H7 (cell line): ENCODE data around the gene CLDN9. TPM values are rescaled to one million over a fixed set of nuclear protein-coding genes. Genes with fewer than 3 reads are reported as not detected.

Experiments used
- DNase-seq: peaks from one replicate; pipeline ENCODE4 v3.0.0; 2012
- H3K27me3 ChIP-seq: 2 replicates; pipeline ENCODE4 v1.6.0; 2011; ENCODE audit warnings: mild to moderate bottlenecking, low read length; ENCODE audit not compliant: control insufficient read depth, insufficient read depth
- H3K36me3 ChIP-seq: replicated peaks from 2 replicates; pipeline ENCODE4 v1.5.1; 2011; ENCODE audit warnings: low read length; ENCODE audit not compliant: control insufficient read depth, insufficient read depth
- H3K4me3 ChIP-seq: 2 replicates; pipeline ENCODE4 v1.5.1; 2011; ENCODE audit warnings: low read depth, mild to moderate bottlenecking, control low read depth, low read length, moderate library complexity; ENCODE audit not compliant: insufficient read depth
- total RNA-seq: library from RNA; depleted of rRNA; stranded (reverse); fragments of >200 nt; shearing (Covaris generic); gene quantifications from 2 replicates; pipeline ENCODE4 v1.2.3, GENCODE V29; 2014

The CLDN9 gene
- total RNA-seq, 1 experiment from 2014 or later: 0.21 TPM

GRCh38 chr16:3013998-3014690 lies 1.4 kb downstream of the CLDN9 start:
- Histone ChIP-seq H3K36me3 (peaks cover 5% of the 10 kb centered on the region), H3K27me3 (peaks cover 12% of the 10 kb centered on the region), H3K4me3 (no peak overlapping the region)
- DNase-seq: no peak

DNA sequence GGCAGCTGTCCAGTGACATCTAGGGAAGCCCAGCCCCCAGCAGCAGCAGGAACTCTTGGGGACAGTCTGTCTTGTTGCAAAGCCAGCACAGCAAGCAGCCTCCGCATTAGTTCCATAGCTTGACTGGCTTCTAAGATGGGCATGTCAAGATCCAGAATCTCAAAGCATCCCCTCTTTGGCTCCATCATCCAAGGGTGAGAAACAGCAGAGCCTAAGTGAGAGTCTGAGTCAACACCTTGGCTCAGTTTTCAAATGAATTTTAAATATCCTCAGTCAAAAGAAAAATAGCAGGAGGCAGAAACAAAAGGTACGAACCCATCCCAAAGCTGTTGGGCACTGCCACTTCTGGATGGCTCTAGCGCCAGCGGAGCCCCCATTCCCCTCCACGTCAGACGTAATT lies 2.2 kb downstream of the CLDN9 start:
- Histone ChIP-seq H3K4me3 (no peak overlapping the region), H3K27me3 (peaks cover 12% of the 10 kb centered on the region), H3K36me3 (peaks cover 5% of the 10 kb centered on the region)
- no peak for DNase-seq

DNA sequence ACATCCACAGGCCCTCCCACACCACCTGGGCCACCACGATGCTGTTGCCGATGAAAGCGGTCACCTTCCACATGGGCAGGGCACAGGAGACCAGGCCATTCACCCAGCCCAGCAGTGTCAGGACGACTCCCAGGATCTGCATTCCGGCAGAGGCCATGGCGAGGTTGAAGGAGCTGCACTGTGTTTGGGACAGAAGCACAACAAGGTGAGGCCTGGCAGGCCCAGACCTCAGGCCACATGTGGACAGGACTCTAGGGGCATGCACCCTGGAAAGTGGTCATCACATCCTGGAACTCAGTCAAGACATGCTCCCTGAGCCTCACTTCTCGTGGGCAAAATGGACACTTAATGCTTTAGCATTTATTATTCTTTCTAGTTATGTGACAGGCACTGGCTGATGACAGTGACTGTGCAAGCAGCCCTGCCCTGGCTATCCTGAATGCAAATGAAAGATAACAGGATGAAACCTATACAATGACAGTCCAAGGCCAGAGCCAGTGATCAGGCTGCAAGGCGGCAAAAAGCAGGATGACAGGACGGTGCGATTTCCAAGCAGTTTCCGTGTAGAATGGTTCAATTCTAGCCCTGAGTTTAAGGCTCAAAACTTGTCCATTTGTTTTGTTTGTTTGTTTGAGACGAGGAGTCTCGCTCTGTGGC lies 3.3 kb downstream of the CLDN9 start:
- Histone ChIP-seq H3K27me3 (peaks cover 12% of the 10 kb centered on the region), H3K36me3 (peaks cover 5% of the 10 kb centered on the region), H3K4me3 (no peak overlapping the region)
- no peak for DNase-seq

DNA sequence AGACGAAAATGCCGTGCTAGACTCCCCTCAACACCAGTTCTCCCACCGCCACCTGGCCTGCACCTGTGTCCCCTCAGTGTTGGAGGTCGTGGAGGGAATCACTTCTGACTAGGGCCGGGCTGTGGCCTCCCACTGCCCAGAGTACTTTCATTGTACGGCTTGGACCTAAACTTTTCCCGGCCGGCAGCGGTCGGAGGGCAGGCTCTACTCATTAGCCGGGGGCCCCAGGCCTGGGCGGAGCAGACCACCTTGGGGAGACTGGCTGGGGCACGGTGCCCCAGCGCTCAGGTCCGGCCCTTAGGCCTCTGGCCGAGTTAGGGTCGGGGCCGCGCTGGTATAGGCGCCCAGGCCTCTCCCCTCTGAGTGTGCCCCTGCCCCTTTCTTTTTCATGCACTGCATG lies 4.6 kb downstream of the CLDN9 start:
- no peak for DNase-seq
- Histone ChIP-seq H3K27me3 (peaks cover 10% of the 10 kb centered on the region), H3K36me3 (peaks cover 7% of the 10 kb centered on the region), H3K4me3 (peak overlapping the region; percentile 87)

DNA sequence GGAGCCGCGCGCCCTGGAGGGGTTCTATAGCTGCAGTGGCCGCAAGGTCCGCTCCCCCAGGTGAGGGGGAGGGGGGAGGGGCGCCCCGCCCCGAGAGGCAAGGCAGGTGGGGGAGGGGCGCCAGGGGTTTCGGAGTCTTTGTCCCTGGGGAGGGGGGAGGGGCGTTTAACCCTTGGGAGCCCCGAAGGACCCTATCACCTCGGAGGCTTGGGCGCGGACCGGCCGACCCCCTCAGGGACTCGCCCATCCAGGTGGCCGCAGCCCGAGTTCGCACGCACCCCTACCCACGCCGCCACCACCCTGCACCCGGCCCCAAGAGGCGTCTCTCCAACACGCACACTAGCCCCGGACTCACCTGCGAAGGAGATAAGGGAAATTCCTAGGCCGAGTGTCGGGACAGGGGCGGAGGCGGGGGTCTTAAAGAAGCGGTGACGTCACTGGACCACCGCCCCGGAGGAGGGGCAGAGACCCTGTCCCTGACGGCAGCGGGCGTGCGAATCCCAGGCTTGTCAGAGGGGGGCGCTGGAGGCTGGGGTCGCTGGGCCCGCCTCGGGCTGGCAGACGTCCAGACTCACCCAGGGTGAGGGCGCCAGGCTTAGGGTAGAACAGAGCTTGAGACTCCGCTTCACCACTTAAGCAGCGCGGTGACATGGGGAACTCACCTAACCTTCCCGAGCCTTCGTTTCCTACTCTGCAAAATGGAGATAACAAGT lies 5.2 kb downstream of the CLDN9 start, which contains the start of gene CLDN6:
CLDN6 (minus strand) TSS at position 390 of the 713 bp plus-strand sequence. CDS start 2,162 bp downstream, outside the sequence.
- H3K36me3 ChIP-seq: peaks cover 7% of the 10 kb centered on the region
- H3K27me3 ChIP-seq: peaks cover 6% of the 10 kb centered on the region
- peak; percentile 98 for DNase-seq
- H3K4me3 ChIP-seq: peak within 1 kb of the TSS; percentile 87

- no peak for DNase-seq
- H3K36me3 ChIP-seq: peaks cover 7% of the 10 kb centered on the region
Measured at GRCh38 chr16:3019594-3020246, 7.0 kb downstream of the CLDN9 start.

GRCh38 chr16:3020247-3020603 lies 7.5 kb downstream of the CLDN9 start, which contains the start of gene TNFRSF12A:
TNFRSF12A (plus strand) TSS chr16:3020368; CDS start chr16:3020398, 30 bp downstream.
- Histone ChIP-seq H3K36me3 (peaks cover 7% of the 10 kb centered on the region), H3K4me3 (peak within 1 kb of the TSS; percentile 96), H3K27me3 (no peaks in the 10 kb centered on the region)
- DNase-seq: peak; percentile 96

More at GRCh38 chr16:3019594-3020246, 7.0 kb downstream of the CLDN9 start:
- Histone ChIP-seq H3K4me3 (peak overlapping the region; percentile 28), H3K27me3 (no peaks in the 10 kb centered on the region)

DNA sequence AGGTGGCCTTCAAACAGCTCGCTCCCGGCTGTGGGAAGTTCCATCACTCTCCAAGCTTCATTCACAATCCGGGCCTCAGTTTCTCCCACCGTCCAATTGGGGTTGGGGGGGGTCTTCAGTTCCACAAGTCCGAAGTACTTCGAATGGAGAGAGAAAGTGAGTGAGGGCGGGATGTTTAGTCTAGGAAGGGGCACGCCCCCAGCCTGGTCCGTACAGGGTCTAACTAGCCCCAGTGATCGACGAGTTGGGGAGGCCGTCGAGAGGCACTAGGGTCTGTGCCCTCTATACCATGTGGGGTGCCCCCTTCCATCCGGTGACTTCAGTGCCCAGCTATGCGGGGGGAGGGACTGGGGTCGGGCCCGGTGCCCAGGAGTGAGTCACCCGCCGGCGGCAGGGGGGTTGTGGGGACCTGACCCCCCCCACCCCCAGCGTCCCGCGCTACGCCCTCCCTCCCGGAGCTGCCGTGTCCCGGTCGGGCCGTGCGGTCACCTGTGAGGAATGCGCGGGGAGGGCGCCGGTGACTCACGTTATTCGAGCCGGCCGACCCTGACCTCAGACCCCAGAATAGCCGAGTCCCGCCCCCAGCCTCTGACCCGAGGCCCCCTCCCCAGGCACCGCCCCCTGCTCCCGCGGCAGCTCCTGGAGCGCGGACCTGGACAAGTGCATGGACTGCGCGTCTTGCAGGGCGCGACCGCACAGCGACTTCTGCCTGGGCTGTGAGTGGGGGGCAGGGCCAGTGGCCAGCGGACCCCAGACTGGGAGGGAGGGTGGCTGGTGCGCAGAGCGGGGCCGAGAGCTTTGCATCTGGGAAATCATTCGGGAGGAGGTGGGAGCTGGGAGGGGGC lies 8.1 kb downstream of the CLDN9 start:
- no peaks in the 10 kb centered on the region for H3K27me3 ChIP-seq
- peak; percentile 94 for DNase-seq
- peak overlapping the region; percentile 96 for H3K4me3 ChIP-seq
- peaks cover 5% of the 10 kb centered on the region; the same call in 1 of the 2 replicates for H3K36me3 ChIP-seq

- peak overlapping the region; percentile 96 for H3K4me3 ChIP-seq
- no peaks in the 10 kb centered on the region for H3K27me3 ChIP-seq
- H3K36me3 ChIP-seq: peaks cover 9% of the 10 kb centered on the region
- DNase-seq: peak; percentile 95
Measured at GRCh38 chr16:3021449-3022207, 8.9 kb downstream of the CLDN9 start.

DNA sequence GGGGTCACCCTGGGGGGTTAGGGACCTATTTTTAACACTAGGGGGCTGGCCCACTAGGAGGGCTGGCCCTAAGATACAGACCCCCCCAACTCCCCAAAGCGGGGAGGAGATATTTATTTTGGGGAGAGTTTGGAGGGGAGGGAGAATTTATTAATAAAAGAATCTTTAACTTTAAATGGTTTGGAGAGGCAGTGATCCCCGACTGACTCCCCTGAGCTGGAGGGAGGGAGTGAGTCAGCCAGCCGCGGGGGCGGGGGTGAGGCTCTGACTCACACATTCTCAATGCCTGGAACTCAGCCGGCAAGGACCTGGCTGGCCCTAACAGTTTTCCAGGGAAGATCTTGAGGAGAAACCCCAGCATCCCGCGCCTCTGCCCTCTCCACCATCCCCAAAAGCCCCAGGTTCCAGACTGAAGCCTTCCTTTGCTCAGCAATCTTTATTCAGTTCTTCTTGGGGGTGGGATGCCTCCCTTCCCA lies 9.5 kb downstream of the CLDN9 start:
- peak; percentile 89 for DNase-seq
- no peaks in the 10 kb centered on the region for H3K27me3 ChIP-seq
- peak overlapping the region; percentile 96 for H3K4me3 ChIP-seq
- peaks cover 14% of the 10 kb centered on the region for H3K36me3 ChIP-seq

DNA sequence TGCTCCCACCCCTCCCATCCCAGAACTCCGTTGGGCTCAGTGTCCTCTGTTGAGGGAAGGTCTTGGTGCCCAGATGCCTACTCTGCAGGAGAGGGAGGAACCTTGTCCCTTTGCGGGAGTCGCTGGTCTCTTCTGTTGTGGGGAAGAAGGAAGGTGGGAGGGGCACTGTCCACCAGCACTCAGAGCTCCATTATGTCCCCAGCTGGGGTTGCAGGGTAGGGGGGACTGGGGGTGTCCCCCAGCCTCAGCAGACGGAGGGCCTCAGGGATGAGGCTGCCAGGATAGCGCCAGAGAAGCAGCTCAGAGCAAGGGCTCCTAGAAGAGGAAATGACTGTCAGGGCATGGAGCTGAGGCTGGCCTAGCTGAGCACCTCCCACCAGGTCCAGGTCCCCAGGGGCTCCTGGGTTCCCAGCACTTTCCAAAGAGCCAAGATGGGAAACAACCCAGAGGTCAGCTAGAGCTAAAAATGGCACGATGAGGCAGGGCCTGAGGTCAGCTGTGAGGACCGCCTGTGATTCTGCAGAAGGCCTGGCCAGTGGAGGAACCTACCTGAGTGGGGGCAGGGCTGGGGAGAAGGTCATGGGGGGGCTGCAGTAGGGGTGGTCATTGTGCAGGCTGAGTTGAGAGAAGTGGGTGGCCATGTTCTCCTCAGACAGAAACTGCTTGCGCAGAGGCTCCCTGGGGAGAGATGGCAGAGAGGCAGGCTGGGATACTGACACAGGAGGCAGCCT lies 10.1 kb downstream of the CLDN9 start:
- Histone ChIP-seq H3K4me3 (peak overlapping the region; percentile 77), H3K36me3 (peaks cover 14% of the 10 kb centered on the region), H3K27me3 (no peaks in the 10 kb centered on the region)
- DNase-seq: no peak

- peaks cover 14% of the 10 kb centered on the region for H3K36me3 ChIP-seq
- no peak for DNase-seq
- peak overlapping the region; percentile 77 for H3K4me3 ChIP-seq
- H3K27me3 ChIP-seq: no peaks in the 10 kb centered on the region
Measured at GRCh38 chr16:3023415-3023668, 10.6 kb downstream of the CLDN9 start.
